Measurements from ENCODE around the gene DNAJC24.

- TF ChIP-seq EP300 (IDR thresholded peaks at IDR 0.05), result no peak
- no peak for TF ChIP-seq POLR2A (IDR thresholded peaks at IDR 0.05)
Measured at GRCh38 chr11:31340903-31341572, 28.6 kb upstream of the DNAJC24 start.

Data from tibial nerve (tissue), 3 donors.